ENCODE data around the gene CXCL3. TPM values are rescaled to one million over a fixed set of nuclear protein-coding genes. Genes with fewer than 3 reads are reported as not detected.

The CXCL3 gene
- total and polyA plus RNA-seq, 2 donors (not counting 1 experiment from before 2014, with no cell fraction given), result 0.51 to 2.5 TPM

DNA sequence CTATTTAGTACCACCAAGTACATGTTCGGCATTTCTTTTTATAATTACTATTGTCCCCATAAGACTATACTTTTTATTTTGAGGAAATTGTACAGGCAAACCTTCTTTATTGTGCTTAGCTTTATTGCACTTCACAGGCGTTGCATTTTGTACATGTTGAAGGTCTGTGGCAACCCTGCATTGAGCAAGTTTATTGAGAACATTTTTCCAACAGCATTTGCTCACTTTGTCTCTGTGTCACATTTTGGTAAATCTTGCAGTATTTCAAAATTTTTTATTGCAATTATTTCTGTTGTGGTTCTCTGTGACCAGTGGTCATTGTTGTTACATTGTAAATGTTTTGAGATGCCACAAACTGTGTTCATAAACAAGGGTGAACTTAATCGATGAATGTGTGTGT is 29.2 kb downstream of the CXCL3 start:
- no peaks in the 10 kb centered on the region for H3K9me3 ChIP-seq (ENCODE audit: control insufficient read depth, insufficient read depth, low read depth, low read length)
- no peaks in the 10 kb centered on the region for H4K20me1 ChIP-seq (ENCODE audit: control insufficient read depth, extremely low read depth, insufficient read depth, low read length)
- no peak overlapping the region for H3K4me2 ChIP-seq (ENCODE audit: extremely low read depth, insufficient read depth, low read length)
- no peak overlapping the region for H2AFZ ChIP-seq (ENCODE audit: low read length)
- no peak overlapping the region for H3K27ac ChIP-seq (ENCODE audit: insufficient read depth, low read length)
- DNase-seq (ENCODE audit: low read depth in 2 of 2), result no peak
- TF ChIP-seq, protein P1, sequence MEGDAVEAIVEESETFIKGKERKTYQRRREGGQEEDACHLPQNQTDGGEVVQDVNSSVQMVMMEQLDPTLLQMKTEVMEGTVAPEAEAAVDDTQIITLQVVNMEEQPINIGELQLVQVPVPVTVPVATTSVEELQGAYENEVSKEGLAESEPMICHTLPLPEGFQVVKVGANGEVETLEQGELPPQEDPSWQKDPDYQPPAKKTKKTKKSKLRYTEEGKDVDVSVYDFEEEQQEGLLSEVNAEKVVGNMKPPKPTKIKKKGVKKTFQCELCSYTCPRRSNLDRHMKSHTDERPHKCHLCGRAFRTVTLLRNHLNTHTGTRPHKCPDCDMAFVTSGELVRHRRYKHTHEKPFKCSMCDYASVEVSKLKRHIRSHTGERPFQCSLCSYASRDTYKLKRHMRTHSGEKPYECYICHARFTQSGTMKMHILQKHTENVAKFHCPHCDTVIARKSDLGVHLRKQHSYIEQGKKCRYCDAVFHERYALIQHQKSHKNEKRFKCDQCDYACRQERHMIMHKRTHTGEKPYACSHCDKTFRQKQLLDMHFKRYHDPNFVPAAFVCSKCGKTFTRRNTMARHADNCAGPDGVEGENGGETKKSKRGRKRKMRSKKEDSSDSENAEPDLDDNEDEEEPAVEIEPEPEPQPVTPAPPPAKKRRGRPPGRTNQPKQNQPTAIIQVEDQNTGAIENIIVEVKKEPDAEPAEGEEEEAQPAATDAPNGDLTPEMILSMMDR (conservative IDR thresholded peaks at IDR 0.05 in 1 of 2, IDR thresholded peaks at IDR 0.05 in 1 of 2; ENCODE audit: low read depth in 1 of 2, low read length in 2 of 2), result no peak
- TF ChIP-seq EZH2 (IDR thresholded peaks at IDR 0.05; ENCODE audit: low read length, missing control alignments), result no peak
- H3K9ac ChIP-seq (ENCODE audit: insufficient read depth, low read length), result no peak overlapping the region
- H3K36me3 ChIP-seq (ENCODE audit: control insufficient read depth, insufficient read depth, low read length), result no peaks in the 10 kb centered on the region
- H3K27me3 ChIP-seq (ENCODE audit: control insufficient read depth, insufficient read depth, low read length), result no peaks in the 10 kb centered on the region
- no peak overlapping the region for H3K4me3 ChIP-seq (replicated peaks in 1 of 4; ENCODE audit: control extremely low read depth in 1 of 4, insufficient read depth in 1 of 4, low read depth in 3 of 4, low read length in 4 of 4)
- no peaks in the 10 kb centered on the region for H3K79me2 ChIP-seq (ENCODE audit: control insufficient read depth, insufficient read depth, low read length)
- no peaks in the 10 kb centered on the region for H3K4me1 ChIP-seq (ENCODE audit: control insufficient read depth, extremely low read depth, insufficient read depth, low read length)

DNA sequence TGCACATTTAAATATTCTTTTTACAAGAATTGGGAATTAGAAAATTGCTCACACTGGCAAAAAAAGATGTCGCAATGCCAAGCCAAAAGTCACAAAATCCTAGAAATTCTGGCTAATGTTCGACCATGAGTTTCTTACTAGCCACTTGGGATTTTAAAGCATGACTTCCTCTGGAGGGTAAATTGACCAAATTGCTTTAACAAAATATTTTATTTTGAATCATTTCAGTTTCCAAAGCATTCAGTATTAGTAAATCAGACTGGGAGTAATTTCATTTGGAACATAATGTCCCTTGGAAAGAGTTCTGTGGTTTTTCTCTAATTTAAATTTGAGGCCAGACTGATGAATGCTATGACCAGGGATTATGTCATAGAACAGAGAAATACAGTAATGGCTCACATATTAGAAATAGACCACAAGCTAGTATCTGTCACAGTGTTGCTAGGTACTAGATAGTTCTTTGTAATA is 32.4 kb downstream of the CXCL3 start:
- H3K36me3 ChIP-seq (ENCODE audit: control insufficient read depth, insufficient read depth, low read length), result no peaks in the 10 kb centered on the region
- H4K20me1 ChIP-seq (ENCODE audit: control insufficient read depth, extremely low read depth, insufficient read depth, low read length), result no peaks in the 10 kb centered on the region
- no peaks in the 10 kb centered on the region for H3K9me3 ChIP-seq (ENCODE audit: control insufficient read depth, insufficient read depth, low read depth, low read length)
- no peaks in the 10 kb centered on the region for H3K4me1 ChIP-seq (ENCODE audit: control insufficient read depth, extremely low read depth, insufficient read depth, low read length)
- DNase-seq (ENCODE audit: low read depth in 2 of 2), result peak; percentile 58 to 83
- H3K4me2 ChIP-seq (ENCODE audit: extremely low read depth, insufficient read depth, low read length), result no peak overlapping the region
- H3K27ac ChIP-seq (ENCODE audit: insufficient read depth, low read length), result no peak overlapping the region
- H2AFZ ChIP-seq (ENCODE audit: low read length), result no peak overlapping the region
- H3K27me3 ChIP-seq (ENCODE audit: control insufficient read depth, insufficient read depth, low read length), result no peaks in the 10 kb centered on the region
- TF ChIP-seq EZH2 (IDR thresholded peaks at IDR 0.05; ENCODE audit: low read length, missing control alignments), result no peak
- TF ChIP-seq, protein P1 (conservative IDR thresholded peaks at IDR 0.05 in 1 of 2, IDR thresholded peaks at IDR 0.05 in 1 of 2; ENCODE audit: low read depth in 1 of 2, low read length in 2 of 2), result no peak
- H3K9ac ChIP-seq (ENCODE audit: insufficient read depth, low read length), result no peak overlapping the region
- no peak overlapping the region for H3K4me3 ChIP-seq (replicated peaks in 1 of 4; ENCODE audit: control extremely low read depth in 1 of 4, insufficient read depth in 1 of 4, low read depth in 3 of 4, low read length in 4 of 4)
- no peaks in the 10 kb centered on the region for H3K79me2 ChIP-seq (ENCODE audit: control insufficient read depth, insufficient read depth, low read length)

DNA sequence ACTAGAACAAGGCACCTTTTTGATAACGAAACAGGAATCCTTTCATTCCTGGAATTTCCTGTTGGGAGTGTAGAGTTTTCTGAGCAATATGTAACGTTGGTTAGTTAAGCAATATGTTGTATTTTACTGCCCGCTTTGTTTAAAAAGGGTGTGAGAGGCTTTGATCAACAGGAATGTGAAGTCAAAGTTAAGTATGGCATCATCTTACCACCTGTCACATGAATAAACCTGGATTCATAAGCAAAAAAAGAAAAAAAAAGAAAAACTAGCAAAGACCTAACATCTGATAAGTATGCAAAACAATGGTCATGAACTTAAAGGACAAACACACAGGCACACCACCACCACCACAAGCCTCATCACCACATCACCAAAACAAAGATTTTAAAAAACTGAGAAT is 33.0 kb downstream of the CXCL3 start:
- Histone ChIP-seq H3K27ac (ENCODE audit: insufficient read depth, low read length) (no peak overlapping the region), H3K9me3 (ENCODE audit: control insufficient read depth, insufficient read depth, low read depth, low read length) (no peaks in the 10 kb centered on the region), H3K4me2 (ENCODE audit: extremely low read depth, insufficient read depth, low read length) (no peak overlapping the region), H3K4me3 (replicated peaks in 1 of 4; ENCODE audit: control extremely low read depth in 1 of 4, insufficient read depth in 1 of 4, low read depth in 3 of 4, low read length in 4 of 4) (no peak overlapping the region), H3K9ac (ENCODE audit: insufficient read depth, low read length) (no peak overlapping the region), H3K4me1 (ENCODE audit: control insufficient read depth, extremely low read depth, insufficient read depth, low read length) (no peaks in the 10 kb centered on the region), H3K27me3 (ENCODE audit: control insufficient read depth, insufficient read depth, low read length) (no peaks in the 10 kb centered on the region), H3K79me2 (ENCODE audit: control insufficient read depth, insufficient read depth, low read length) (no peaks in the 10 kb centered on the region), H2AFZ (ENCODE audit: low read length) (no peak overlapping the region), H4K20me1 (ENCODE audit: control insufficient read depth, extremely low read depth, insufficient read depth, low read length) (no peaks in the 10 kb centered on the region), H3K36me3 (ENCODE audit: control insufficient read depth, insufficient read depth, low read length) (no peaks in the 10 kb centered on the region)
- TF ChIP-seq EZH2 (IDR thresholded peaks at IDR 0.05; ENCODE audit: low read length, missing control alignments), result no peak
- TF ChIP-seq, protein P1 (conservative IDR thresholded peaks at IDR 0.05 in 1 of 2, IDR thresholded peaks at IDR 0.05 in 1 of 2; ENCODE audit: low read depth in 1 of 2, low read length in 2 of 2), result no peak
- no peak for DNase-seq (ENCODE audit: low read depth in 2 of 2)
